GM18861 (cell line): ENCODE measurements around the gene RBM38.
"Not testable (repeated sequence)": the region's sequence is repeated elsewhere in the genome, so short reads cannot be mapped to it uniquely, and the experiment has no call there.

ENCODE experiments used
- ATAC-seq: cut with Tn5 transposase; IDR thresholded peaks from one replicate; pipeline ENCODE4 v1.9.1; 2021; ENCODE audit not compliant: unreplicated experiment

Gene RBM38

DNA sequence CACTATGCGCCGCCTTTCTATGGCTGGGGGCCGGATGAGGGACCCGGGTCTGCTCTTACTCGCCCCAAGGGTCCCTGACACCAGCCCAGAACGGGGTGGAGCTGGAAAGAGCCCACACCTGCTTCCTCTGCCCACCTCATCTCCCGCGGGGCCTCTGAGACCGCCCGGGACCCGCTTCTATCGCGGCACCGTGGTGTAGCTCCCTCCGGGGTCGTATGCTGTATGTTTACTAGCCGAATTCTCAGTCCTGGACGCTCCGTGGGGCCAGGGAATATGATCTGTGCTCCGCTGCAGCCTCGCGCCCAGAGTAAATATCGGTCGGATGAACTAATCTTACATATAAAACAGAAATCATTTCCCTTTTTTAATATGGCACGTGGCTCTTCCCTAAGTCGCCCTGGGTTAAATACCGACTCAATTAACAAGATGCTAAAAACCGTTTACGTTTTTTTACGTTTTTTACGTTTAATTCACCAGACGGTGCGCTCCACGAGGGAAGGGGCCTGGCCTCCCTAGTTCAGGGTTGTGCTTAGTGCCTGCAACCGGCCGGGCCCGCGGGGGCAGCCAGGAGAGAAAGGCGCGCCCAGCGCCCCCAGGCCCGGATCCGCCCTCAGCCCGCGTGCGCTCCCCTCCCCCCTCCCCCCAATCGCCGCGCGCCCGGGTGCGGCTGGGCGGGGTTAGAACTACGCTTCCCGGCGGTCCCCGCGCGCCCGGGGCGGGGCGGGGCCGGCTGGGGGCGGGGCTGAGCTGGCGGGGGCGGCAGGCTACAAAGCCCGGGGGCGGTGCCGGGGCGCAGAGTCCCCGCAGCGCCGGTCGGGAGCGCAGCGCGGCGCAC is at the start of gene RBM38:
Gene RBM38 (plus strand): TSS at position 793 of the 835 bp plus-strand sequence. CDS start 186 bp downstream, outside the sequence.
- ATAC-seq: no peak

DNA sequence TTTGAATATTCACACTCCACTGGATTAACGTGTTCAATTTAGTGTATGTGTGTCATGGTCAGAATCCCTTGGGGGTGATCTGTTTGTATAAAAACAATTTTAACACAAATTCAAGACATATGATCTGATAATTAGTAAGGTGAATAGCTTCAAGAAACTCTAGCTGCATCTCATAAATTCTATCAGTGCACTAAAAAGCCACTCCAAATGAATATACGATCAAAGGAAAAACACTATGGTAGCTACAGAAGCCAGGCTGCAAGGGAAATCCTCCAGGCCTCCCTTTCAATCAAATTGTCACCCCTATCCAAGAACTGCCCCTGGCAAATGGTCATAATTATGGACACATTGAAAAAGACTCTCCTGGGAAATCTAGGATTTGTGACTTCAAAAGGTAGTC is 49.5 kb upstream of the RBM38 start:
- ATAC-seq: no peak

DNA sequence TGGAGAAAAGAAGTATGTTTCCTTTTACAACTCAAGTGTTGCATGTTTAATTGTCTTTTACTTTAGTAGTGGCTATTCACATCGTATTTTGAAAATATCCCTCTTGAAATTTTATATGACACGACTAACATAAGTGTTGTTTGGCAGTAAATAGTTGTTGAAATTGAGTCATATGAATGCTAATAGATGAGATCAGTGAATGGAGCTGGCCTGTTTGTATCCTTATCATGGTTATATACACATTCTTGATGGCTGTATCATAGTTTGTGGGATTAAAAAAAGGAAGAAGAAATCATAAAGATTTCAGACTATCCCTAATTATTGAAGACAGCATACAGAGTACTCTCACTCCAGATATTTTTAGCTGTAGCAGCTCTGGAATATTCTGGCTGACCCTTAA is 48.4 kb upstream of the RBM38 start:
- ATAC-seq: no peak

- ATAC-seq: peak; percentile 49
Measured at GRCh38 chr20:57346477-57346876, 44.7 kb upstream of the RBM38 start.

DNA sequence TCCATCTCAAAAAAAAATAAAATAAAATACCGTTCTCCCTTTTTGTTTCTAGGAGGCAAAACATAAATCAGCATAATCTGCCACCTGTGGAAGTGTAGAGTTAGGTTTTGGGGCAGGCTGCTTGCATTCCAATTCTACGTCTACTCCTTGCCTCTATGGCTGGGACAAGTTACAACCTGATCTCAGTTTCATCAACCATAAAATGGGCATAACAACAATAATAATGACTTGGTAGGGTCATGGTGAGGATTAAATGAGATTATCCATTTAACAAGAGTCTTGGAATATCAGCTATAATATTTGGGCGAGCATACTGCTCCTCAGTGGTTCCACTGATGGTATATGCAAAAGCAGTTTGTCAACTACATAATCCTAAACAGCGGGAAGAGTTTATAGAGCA is 43.8 kb upstream of the RBM38 start:
- no peak for ATAC-seq

DNA sequence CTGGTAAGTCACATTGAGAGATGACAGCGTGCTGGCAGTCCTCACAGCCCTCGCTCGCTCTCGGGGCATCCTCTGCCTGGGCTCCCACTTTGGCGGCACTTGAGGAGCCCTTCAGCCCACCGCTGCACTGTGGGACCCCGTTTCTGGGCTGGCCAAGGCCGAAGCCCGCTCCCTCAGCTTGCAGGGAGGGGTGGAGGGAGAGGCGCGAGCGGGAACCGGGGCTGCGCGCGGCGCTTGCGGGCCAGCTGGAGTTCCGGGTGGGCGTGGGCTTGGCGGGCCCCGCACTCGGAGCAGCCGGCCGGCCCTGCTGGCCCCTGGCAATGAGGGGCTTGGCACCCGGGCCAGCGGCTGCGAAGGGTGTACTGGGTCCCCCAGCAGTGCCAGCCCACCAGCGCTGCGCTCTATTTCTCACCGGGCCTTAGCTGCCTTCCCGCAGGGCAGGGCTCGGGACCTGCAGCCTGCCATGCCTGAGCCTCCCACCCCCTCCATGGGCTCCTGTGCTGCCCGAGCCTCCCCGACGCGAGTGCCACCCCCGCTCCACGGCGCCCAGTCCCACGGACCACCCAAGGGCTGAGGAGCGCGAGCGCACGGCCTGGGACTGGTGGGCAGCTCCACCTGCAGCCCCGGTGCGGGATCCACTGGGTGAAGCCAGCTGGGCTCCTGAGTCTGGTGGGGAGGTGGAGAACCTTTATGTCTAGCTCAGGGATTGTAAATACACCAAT is 42.8 kb upstream of the RBM38 start:
- ATAC-seq: not testable (repeated sequence)

GRCh38 chr20:57348922-57349574 is 42.1 kb upstream of the RBM38 start:
- not testable (repeated sequence) for ATAC-seq

DNA sequence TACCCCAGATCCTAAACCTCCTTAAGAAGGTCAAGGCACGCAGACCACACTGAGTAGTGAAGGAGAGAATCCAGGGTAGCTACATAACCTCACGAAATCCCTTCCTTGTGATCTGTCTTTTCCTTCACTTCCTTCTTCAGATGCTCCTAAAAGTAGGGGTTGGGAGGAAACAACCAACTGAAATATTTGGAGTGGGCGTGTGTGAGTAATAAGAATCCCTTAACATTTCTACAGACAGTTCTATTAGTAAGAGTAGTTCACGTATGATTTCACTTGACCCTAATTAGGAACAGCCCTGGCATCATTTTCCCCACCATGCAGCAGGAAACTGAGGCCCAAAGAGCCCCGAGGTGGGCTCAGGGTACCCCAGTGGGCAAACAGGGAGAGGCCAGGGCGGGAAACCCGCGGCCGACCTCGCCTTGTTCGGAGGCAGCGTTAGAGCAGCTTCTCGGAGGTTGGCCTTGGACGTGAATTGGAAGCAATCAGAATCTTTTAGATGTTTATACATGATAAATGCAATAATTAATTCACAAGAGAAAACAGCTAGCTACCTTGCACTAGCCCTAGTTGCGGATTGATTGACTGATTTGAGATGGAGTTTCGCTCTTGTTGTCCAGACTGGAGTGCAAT is 41.0 kb upstream of the RBM38 start:
- no peak for ATAC-seq

DNA sequence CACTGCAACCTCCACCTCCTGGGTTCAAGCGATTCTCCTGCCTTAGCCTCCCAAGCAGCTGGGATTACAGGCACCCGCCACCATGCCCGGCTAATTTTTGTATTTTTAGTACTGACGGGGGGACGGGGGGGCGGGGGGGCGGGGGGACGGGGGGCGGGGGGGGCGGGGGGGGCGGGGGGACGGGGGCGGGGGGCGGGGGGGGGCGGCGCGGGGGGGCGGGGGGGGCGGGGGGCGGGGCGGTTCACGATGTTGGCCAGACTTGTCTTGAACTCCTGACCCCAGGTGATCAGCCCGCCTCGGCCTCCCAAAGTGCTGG is 40.5 kb upstream of the RBM38 start:
- ATAC-seq: not testable (repeated sequence)

- peak; percentile 71 for ATAC-seq
Measured at GRCh38 chr20:57351042-57351783, 40.0 kb upstream of the RBM38 start, which contains the start of gene RAE1. Gene RAE1, plus strand, starts transcription at chr20:57351255. Its CDS starts 2,784 bp downstream, at chr20:57354039.

- no peak for ATAC-seq
Measured at GRCh38 chr20:57352305-57352704, 38.9 kb upstream of the RBM38 start.

GRCh38 chr20:57353351-57353750 is 37.8 kb upstream of the RBM38 start:
- ATAC-seq: no peak

DNA sequence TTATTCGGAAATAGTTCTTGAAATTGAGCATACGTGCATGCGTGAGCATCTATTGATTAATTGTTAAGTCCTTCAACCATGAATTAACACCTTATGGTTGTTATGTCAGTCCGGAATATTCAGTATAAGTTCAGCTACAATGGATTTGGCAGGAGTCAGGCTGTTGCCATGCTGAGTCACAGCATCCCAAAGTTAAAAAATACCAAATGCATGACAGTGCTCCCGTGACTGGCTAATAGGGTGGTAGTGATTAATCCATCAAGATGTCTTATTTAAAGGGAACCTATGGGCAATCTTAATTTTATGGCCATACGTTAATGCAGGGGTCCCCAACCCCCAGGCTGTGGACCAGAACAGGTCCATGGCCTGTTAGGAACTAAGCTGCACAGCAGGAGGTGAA is 29.7 kb upstream of the RBM38 start:
- ATAC-seq: no peak

DNA sequence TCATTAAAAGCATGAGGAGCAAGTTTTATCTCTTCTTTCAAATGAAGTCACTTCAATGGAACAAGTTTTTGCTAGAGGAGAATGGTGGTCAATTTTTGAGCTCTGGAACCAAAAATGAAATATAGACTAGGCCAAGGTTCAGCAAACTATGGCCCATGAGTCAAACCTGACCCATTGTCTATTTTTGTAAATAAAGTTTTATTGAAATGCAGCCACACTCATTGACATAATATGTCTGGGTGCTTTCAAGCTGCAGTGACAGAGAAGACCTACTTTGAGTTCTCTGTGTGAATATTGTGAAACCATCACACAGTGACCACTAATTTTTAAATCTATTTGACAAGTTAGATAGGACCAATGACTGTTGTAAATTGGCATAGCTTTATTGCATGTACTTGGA is 26.7 kb upstream of the RBM38 start:
- no peak for ATAC-seq

- ATAC-seq: no peak
Measured at GRCh38 chr20:57369596-57369995, 21.6 kb upstream of the RBM38 start.

DNA sequence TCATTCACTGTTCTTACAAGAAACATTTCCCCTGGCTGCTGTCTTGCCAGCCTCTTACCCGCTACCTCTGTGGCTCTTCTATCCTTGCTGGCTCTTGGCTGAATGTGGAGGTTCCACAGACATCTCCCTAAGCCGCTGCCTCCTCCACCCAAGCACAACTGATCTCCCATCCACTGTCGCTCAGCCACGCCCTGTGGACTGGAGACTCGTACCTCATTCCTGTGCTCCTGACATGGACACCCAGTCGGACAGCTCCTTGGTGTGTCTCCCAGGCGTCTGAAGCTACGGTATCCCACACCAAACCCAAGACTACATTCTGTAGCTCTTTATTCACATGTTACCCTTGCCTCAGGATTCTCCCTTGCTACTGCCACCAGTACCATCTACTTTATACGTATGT is 20.9 kb upstream of the RBM38 start:
- no peak for ATAC-seq

- ATAC-seq: no peak
Measured at GRCh38 chr20:57371363-57371762, 19.8 kb upstream of the RBM38 start.

GRCh38 chr20:57372157-57372556 is 19.0 kb upstream of the RBM38 start:
- ATAC-seq: no peak

DNA sequence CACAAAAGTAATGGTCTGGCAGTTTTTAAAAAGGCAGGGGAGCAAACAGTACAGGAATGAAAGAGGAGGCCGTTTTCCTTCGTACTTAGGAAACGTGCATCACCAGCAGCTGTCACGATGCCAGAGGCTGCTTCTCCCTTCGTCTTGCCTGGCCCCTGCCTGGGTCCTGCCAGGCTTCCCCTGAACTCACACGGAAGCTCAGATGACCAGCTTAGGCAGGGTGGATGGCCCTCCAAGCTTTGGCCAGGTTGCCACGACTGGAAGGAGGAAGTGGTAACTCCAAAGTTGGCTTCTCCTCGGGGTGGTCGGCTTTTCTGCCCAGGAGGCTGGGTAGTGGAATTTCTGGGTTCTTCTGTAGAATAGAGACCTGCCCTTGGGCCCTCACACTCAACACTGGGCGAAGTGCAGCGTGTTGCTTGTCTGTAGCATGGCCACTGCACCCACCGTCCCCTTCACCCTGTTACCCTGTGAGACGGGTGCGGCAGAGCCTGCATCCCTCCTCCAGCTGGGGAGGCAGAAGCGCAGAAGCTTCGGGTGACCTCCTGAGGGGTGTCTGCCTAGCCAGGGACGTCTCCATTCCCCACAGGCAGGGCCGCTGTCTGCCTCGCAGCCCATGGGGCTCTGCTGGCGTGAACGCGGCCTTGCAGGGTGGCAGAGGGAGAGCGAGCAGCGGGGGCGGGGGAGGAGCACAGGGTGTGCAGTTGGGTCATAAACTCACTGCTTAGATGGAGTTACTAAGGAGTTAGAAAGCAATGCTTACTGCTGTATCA is 18.4 kb upstream of the RBM38 start:
- ATAC-seq: no peak

DNA sequence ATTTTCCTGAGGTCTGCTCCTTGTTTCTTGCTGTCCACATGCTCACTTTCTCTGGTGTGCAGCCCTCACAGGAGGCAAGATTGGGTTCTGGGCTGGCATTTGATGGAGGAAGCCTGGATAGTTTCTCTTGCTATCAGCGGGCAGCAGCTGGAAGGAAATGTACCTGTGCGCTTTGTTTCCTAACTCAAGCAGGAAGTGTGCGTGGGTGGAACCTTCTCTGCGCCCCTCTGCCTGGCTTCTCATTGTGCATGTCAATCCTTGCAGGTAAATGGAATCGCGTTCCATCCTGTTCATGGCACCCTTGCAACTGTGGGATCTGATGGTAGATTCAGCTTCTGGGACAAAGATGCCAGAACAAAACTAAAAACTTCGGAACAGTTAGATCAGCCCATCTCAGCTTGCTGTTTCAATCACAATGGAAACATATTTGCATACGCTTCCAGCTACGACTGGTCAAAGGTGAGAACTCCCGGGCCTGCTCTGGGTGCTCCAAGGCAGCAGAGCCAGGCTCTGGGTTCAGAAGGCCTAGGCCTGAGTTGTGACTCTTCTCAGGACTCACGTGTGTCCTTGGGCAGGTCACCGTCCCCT is 16.8 kb upstream of the RBM38 start:
- no peak for ATAC-seq
